Mesodermal cell (in vitro differentiated cells): ENCODE results near the gene IL1B.

Experiments used
- H3K27ac ChIP-seq: 2 replicates; pipeline ENCODE4 v1.7.0; 2013; ENCODE audit warnings: mild to moderate bottlenecking, low read depth, low read length, moderate library complexity; ENCODE audit not compliant: severe bottlenecking
- H3K36me3 ChIP-seq: 2 replicates; pipeline ENCODE4 v1.7.1; 2013; ENCODE audit warnings: mild to moderate bottlenecking, low read length, moderate library complexity; ENCODE audit not compliant: control insufficient read depth, insufficient read depth
- H3K4me1 ChIP-seq: one replicate; pipeline ENCODE4 v1.7.1; 2013; ENCODE audit warnings: mild to moderate bottlenecking, low read length; ENCODE audit not compliant: insufficient read depth, control insufficient read depth, poor library complexity, severe bottlenecking
- H3K4me3 ChIP-seq: 2 replicates; pipeline ENCODE4 v1.7.0; 2013; ENCODE audit warnings: low read length, control low read depth, mild to moderate bottlenecking; ENCODE audit not compliant: insufficient read depth, poor library complexity, severe bottlenecking; ENCODE audit errors: extremely low read depth
- H3K9me3 ChIP-seq: 2 replicates; pipeline ENCODE4 v1.7.1; 2013; ENCODE audit warnings: mild to moderate bottlenecking, low read length, moderate library complexity; ENCODE audit not compliant: control insufficient read depth
- WGBS, 2 experiments: methylation state at CpG; one replicate each; pipeline ENCODE4 v1.1.5; 2013; ENCODE audit warnings: missing lambda C conversion rate in 2 of 2; ENCODE audit not compliant: insufficient coverage in 2 of 2; 5-methylcytosine and 5-hydroxymethylcytosine counted together

Gene IL1B

GRCh38 chr2:112791693-112792230, 44.8 kb downstream of the IL1B start:
- Histone ChIP-seq H3K9me3 (no peaks in the 10 kb centered on the region), H3K4me3 (no peak overlapping the region), H3K27ac (no peak overlapping the region), H3K36me3 (no peaks in the 10 kb centered on the region), H3K4me1 (peaks cover 4% of the 10 kb centered on the region)
- WGBS, 2 experiments = 60 to 80% methylated on average over 1 of the region's 3 CpGs

- WGBS, 2 experiments = 78 to 80% methylated on average over 1 to 3 of the region's 3 CpGs
- Histone ChIP-seq H3K4me1 (peaks cover 4% of the 10 kb centered on the region), H3K27ac (no peak overlapping the region), H3K4me3 (no peak overlapping the region), H3K9me3 (no peaks in the 10 kb centered on the region), H3K36me3 (no peaks in the 10 kb centered on the region)
These were observed 45.6 kb downstream of the IL1B start for GRCh38 chr2:112791019-112791418.

- H3K9me3 ChIP-seq = no peaks in the 10 kb centered on the region
- peaks cover 4% of the 10 kb centered on the region for H3K4me1 ChIP-seq
- no peak overlapping the region for H3K4me3 ChIP-seq
- no peaks in the 10 kb centered on the region for H3K36me3 ChIP-seq
- WGBS, 2 experiments = 90 to 100% methylated on average over 1 to 4 of the region's 5 CpGs
- H3K27ac ChIP-seq = no peak overlapping the region
These were observed 46.3 kb downstream of the IL1B start for GRCh38 chr2:112790305-112790704.

- no CpG with 5 or more reads among the region's 1 CpG for WGBS, 2 experiments
- Histone ChIP-seq H3K27ac (no peak overlapping the region), H3K9me3 (no peaks in the 10 kb centered on the region), H3K4me3 (no peak overlapping the region), H3K36me3 (no peaks in the 10 kb centered on the region), H3K4me1 (peaks cover 3% of the 10 kb centered on the region)
These were observed 47.4 kb downstream of the IL1B start for GRCh38 chr2:112789186-112789585.

- no peaks in the 10 kb centered on the region for H3K4me1 ChIP-seq
- no peaks in the 10 kb centered on the region for H3K9me3 ChIP-seq
- no peak overlapping the region for H3K4me3 ChIP-seq
- 88% methylated on average over 2 of the region's 3 CpGs; no CpG with 5 or more reads in 1 of the 2 experiments for WGBS, 2 experiments
- no peak overlapping the region for H3K27ac ChIP-seq
- no peaks in the 10 kb centered on the region for H3K36me3 ChIP-seq
These were observed 47.9 kb downstream of the IL1B start for GRCh38 chr2:112788653-112789052.

GRCh38 chr2:112787729-112788393, 48.7 kb downstream of the IL1B start:
- no peak overlapping the region for H3K27ac ChIP-seq
- 80 to 100% methylated on average over 1 to 2 of the region's 4 CpGs for WGBS, 2 experiments
- no peaks in the 10 kb centered on the region for H3K9me3 ChIP-seq
- H3K4me3 ChIP-seq = no peak overlapping the region
- no peaks in the 10 kb centered on the region for H3K36me3 ChIP-seq
- no peaks in the 10 kb centered on the region for H3K4me1 ChIP-seq

GRCh38 chr2:112787294-112787693, 49.3 kb downstream of the IL1B start:
- WGBS, 2 experiments = 75 to 87% methylated on average over 1 of the region's 3 CpGs
- no peaks in the 10 kb centered on the region for H3K9me3 ChIP-seq
- no peak overlapping the region for H3K27ac ChIP-seq
- no peak overlapping the region for H3K4me3 ChIP-seq
- H3K36me3 ChIP-seq = no peaks in the 10 kb centered on the region
- no peaks in the 10 kb centered on the region for H3K4me1 ChIP-seq

- 12 to 16% methylated on average over 8 to 9 of the region's 13 CpGs for WGBS, 2 experiments
- H3K36me3 ChIP-seq = no peaks in the 10 kb centered on the region
- no peak within 1 kb of the TSS for H3K4me3 ChIP-seq
- H3K4me1 ChIP-seq = no peaks in the 10 kb centered on the region
- H3K27ac ChIP-seq = no peak within 1 kb of the TSS
- no peaks in the 10 kb centered on the region for H3K9me3 ChIP-seq
These were observed 52.1 kb downstream of the IL1B start, which contains the start of gene IL1A for GRCh38 chr2:112784199-112785189. TSS of gene IL1A (minus strand) at chr2:112784493. CDS start at chr2:112783770, 723 bp downstream.

GRCh38 chr2:112783187-112783714, 53.3 kb downstream of the IL1B start:
- Histone ChIP-seq H3K4me3 (no peak overlapping the region), H3K4me1 (no peaks in the 10 kb centered on the region), H3K9me3 (no peaks in the 10 kb centered on the region), H3K27ac (no peak overlapping the region), H3K36me3 (no peaks in the 10 kb centered on the region)
- 76 to 91% methylated on average over 2 of the region's 3 CpGs for WGBS, 2 experiments

- Histone ChIP-seq H3K4me1 (no peaks in the 10 kb centered on the region), H3K9me3 (no peaks in the 10 kb centered on the region), H3K4me3 (no peak overlapping the region), H3K27ac (no peak overlapping the region), H3K36me3 (no peaks in the 10 kb centered on the region)
- 60 to 93% methylated on average over 1 to 3 of the region's 3 CpGs for WGBS, 2 experiments
These were observed 54.3 kb downstream of the IL1B start for GRCh38 chr2:112782234-112782799.
